Measurements from ENCODE around the gene ATP2A3. TPM values are rescaled to one million over a fixed set of nuclear protein-coding genes. Genes with fewer than 3 reads are reported as not detected.

The ATP2A3 gene
- total RNA-seq = 0.55 and 0.78 TPM in 2 replicates
- polyA plus RNA-seq = 0.37 TPM in 2 replicates
- 0.28 and 0.32 TPM in 2 replicates for polyA plus RNA-seq (2011; cell fraction: cytosol; rRNA removed)
- polyA plus RNA-seq (2011; cell fraction: nucleus; rRNA removed) = 0.26 and 0.36 TPM in 2 replicates
- polyA plus RNA-seq (2012) = 1.6 and 1.8 TPM in 2 replicates
- polyA minus RNA-seq = 1.4 and 3.2 TPM in 2 replicates
- 4.7 TPM for polyA minus RNA-seq (2011; cell fraction: cytosol; rRNA and poly(A)+ RNA removed)
- polyA minus RNA-seq (2011; cell fraction: nucleus; rRNA and poly(A)+ RNA removed) = 0.82 TPM in 1 of 2 replicates, not detected in the other
- percentile 3 among the genes with signal in this experiment for Bru-seq, nascent RNA
- BruChase-seq, experiment 1, labeled RNA remaining after a 6-hour chase = percentile 5 among the genes with signal in this experiment
- BruChase-seq, experiment 2, labeled RNA remaining after a 2-hour chase = percentile 8 among the genes with signal in this experiment
- long read RNA-seq, partial matches to known transcripts = 1 of 2 reads
- long read RNA-seq, other reads (novel, unspliced or antisense) = 1 of 2 reads

DNA sequence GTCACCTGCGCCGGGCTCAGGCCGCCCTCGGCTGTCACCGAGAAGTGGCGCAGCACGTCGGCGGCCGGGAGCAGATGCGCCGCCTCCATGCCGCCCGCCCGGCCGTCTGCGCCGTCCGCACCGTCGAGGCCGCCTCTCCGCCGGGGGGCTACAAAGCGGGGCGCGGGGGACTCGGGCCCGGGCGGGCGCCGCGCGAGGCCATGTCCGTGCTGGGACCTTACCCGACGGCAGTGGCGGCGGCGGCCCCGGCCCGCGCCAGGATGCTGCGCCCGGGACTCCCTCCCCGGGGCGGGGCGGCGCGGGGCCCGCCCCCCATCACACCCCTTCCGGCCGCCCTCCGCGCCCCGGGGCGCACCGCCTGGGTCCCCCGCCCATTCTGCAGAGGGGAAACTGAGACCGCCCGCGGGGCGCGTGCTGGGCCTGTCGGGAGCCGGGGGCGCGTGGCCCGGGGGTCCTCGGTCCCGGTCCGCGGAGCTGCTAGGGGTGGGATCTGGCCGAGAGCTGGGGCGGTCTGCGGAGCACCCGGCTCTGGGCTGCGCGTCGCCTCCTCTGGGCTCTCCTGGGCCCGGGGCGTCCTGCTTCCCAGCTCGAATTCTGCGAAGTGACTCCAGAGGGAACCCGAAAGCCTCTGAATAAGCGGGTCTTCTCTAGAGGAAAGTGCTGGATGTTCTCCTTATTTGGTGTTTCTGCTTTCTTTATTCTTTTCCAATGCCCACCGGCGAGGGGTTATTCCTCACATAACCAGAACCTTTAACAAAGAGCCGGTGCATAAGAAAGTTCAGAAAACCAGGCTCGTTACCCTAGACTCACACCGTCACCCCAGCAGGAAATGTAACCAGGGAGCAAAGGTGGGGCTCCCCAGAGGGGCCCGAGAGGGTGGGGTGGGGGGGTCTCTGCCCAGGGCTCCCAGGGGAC is at the start of gene ATP2A3:
TSS of gene ATP2A3 (minus strand) at position 235 of the 915 bp plus-strand sequence. CDS start at position 89, 146 bp downstream.
- Histone ChIP-seq H3K27me3 (ENCODE audit: control insufficient read depth in 2 of 2, insufficient read depth in 2 of 2, low read length in 2 of 2) (peaks cover 20 to 27% of the 10 kb centered on the region in 2 experiments), H3K9me3 (replicated peaks; ENCODE audit: control insufficient read depth, insufficient read depth, low read length) (no peaks in the 10 kb centered on the region), H3K4me2 (ENCODE audit: insufficient read depth, low read length) (peak within 1 kb of the TSS; percentile 57), H3K9ac (replicated peaks; ENCODE audit: extremely low read depth, insufficient read depth, low read length) (no peak within 1 kb of the TSS), H2AFZ (ENCODE audit: low read depth, low read length) (peak within 1 kb of the TSS; percentile 91), H3K4me1 (ENCODE audit: control insufficient read depth, extremely low read depth, insufficient read depth, low read length) (peaks cover 5% of the 10 kb centered on the region), H3K4me3 (replicated peaks in 1 of 3; ENCODE audit: insufficient read depth in 1 of 3, low read depth in 1 of 3, low read length in 3 of 3) (peak within 1 kb of the TSS; percentile 20 to 26 (median 23)), H4K20me1 (replicated peaks; ENCODE audit: control insufficient read depth, extremely low read depth, insufficient read depth, low read length) (no peaks in the 10 kb centered on the region), H3K36me3 (ENCODE audit: control insufficient read depth in 2 of 2, extremely low read depth in 1 of 2, insufficient read depth in 2 of 2, low read length in 2 of 2) (no peaks in the 10 kb centered on the region), H3K9me1 (replicated peaks; ENCODE audit: control insufficient read depth, extremely low read depth, insufficient read depth, low read length) (no peaks in the 10 kb centered on the region), H3K27ac (ENCODE audit: insufficient read depth, low read depth, low read length) (no peak within 1 kb of the TSS), H3K79me2 (ENCODE audit: control insufficient read depth, insufficient read depth, low read length) (no peaks in the 10 kb centered on the region)
- ChIA-PET POLR2A (interaction anchor here (0.7 kb wide), 1 partner anchor 34 kb away, joined by 4 read pairs; no protein-coding TSS in a partner anchor), CTCF (interaction anchor here (0.9 to 4.2 kb wide), 15 partner anchors 10 to 108 kb away, joined by 3 to 22 read pairs (median 4); no protein-coding TSS in a partner anchor)
- intact Hi-C loops (cut with micrococcal nuclease) = loop anchor here (2.0 kb wide), 1 partner anchor 40 kb away; no protein-coding TSS in a partner anchor
- no TSS peak for BruUV-seq (replicated peaks)
- TF ChIP-seq EZH2 (IDR thresholded peaks at IDR 0.05; ENCODE audit: borderline replicate concordance, low read depth, low read length, severe bottlenecking) (peak; percentile 72), POLR2AphosphoS5 (IDR thresholded peaks at IDR 0.05; ENCODE audit: insufficient read depth, low read depth, low read length) (no peak), POLR2A (IDR thresholded peaks at IDR 0.05; ENCODE audit: low read depth, low read length) (no peak)
- dilution Hi-C loops (cut with MboI; ENCODE audit: extremely low pct_ligation_motif_present, low sequenced_read_pairs) = no loop called here
- FAIRE-seq = no peak
- no peak for DNase-seq (ENCODE audit: low read depth, low spot score)

DNA sequence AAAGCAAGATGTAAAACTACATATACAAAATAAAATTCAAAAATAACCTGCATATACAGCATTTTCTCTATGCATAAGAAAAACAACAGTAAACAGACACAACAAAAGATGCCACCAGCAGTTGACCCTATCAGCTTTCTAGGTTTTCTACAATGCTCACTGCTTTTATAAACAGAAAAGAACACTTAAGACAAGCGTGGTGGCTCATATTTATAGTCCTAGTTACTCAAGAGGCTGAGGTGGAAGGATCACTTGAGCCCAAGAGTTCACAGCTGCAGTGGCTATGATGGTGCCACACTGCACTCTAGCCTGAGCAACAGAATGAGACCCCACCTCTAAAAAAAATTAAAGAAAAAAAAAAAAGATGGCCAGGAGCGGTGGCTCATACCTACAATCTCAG is 46.5 kb upstream of the ATP2A3 start:
- FAIRE-seq = no peak
- POLR2A ChIA-PET = no interaction called here
- no peaks in the 10 kb centered on the region for H3K9me3 ChIP-seq (replicated peaks; ENCODE audit: control insufficient read depth, insufficient read depth, low read length)
- no peak overlapping the region for H3K9ac ChIP-seq (replicated peaks; ENCODE audit: extremely low read depth, insufficient read depth, low read length)
- CTCF ChIA-PET = interaction anchor here (2.0 to 5.4 kb wide), 2 partner anchors 97 kb away, joined by 8 to 47 read pairs; no protein-coding TSS in a partner anchor
- dilution Hi-C loops (cut with MboI; ENCODE audit: extremely low pct_ligation_motif_present, low sequenced_read_pairs) (no loop called here), intact Hi-C loops (cut with micrococcal nuclease) (no loop called here)
- H4K20me1 ChIP-seq (replicated peaks; ENCODE audit: control insufficient read depth, extremely low read depth, insufficient read depth, low read length) = no peaks in the 10 kb centered on the region
- no peak for DNase-seq (ENCODE audit: low read depth, low spot score)
- no peaks in the 10 kb centered on the region for H3K9me1 ChIP-seq (replicated peaks; ENCODE audit: control insufficient read depth, extremely low read depth, insufficient read depth, low read length)
- no peaks in the 10 kb centered on the region for H3K79me2 ChIP-seq (ENCODE audit: control insufficient read depth, insufficient read depth, low read length)
- H3K27ac ChIP-seq (ENCODE audit: insufficient read depth, low read depth, low read length) = no peak overlapping the region
- no peak overlapping the region for H2AFZ ChIP-seq (ENCODE audit: low read depth, low read length)
- H3K36me3 ChIP-seq (ENCODE audit: control insufficient read depth in 2 of 2, extremely low read depth in 1 of 2, insufficient read depth in 2 of 2, low read length in 2 of 2) = peaks cover 10 to 54% of the 10 kb centered on the region in 2 experiments
- H3K4me1 ChIP-seq (ENCODE audit: control insufficient read depth, extremely low read depth, insufficient read depth, low read length) = no peaks in the 10 kb centered on the region
- BruUV-seq (replicated peaks) = no TSS peak
- no peak overlapping the region for H3K4me2 ChIP-seq (ENCODE audit: insufficient read depth, low read length)
- TF ChIP-seq POLR2A (IDR thresholded peaks at IDR 0.05; ENCODE audit: low read depth, low read length) (no peak), GATA2 (IDR thresholded peaks at IDR 0.05; ENCODE audit: insufficient read depth, insufficient read length, low read depth, low read length) (no peak), MYC (IDR thresholded peaks at IDR 0.05; ENCODE audit: low read depth, low read length) (no peak), FOS (IDR thresholded peaks at IDR 0.05; ENCODE audit: borderline replicate concordance, insufficient read depth, low read length) (no peak), POLR2AphosphoS5 (IDR thresholded peaks at IDR 0.05; ENCODE audit: insufficient read depth, low read depth, low read length) (no peak), JUN (IDR thresholded peaks at IDR 0.05; ENCODE audit: borderline replicate concordance, insufficient read depth, insufficient read length, low read depth) (no peak), EZH2 (IDR thresholded peaks at IDR 0.05; ENCODE audit: borderline replicate concordance, low read depth, low read length, severe bottlenecking) (no peak)
- TF ChIP-seq, protein P1, sequence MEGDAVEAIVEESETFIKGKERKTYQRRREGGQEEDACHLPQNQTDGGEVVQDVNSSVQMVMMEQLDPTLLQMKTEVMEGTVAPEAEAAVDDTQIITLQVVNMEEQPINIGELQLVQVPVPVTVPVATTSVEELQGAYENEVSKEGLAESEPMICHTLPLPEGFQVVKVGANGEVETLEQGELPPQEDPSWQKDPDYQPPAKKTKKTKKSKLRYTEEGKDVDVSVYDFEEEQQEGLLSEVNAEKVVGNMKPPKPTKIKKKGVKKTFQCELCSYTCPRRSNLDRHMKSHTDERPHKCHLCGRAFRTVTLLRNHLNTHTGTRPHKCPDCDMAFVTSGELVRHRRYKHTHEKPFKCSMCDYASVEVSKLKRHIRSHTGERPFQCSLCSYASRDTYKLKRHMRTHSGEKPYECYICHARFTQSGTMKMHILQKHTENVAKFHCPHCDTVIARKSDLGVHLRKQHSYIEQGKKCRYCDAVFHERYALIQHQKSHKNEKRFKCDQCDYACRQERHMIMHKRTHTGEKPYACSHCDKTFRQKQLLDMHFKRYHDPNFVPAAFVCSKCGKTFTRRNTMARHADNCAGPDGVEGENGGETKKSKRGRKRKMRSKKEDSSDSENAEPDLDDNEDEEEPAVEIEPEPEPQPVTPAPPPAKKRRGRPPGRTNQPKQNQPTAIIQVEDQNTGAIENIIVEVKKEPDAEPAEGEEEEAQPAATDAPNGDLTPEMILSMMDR (IDR thresholded peaks at IDR 0.05; ENCODE audit: extremely low read depth in 1 of 2, insufficient read depth in 1 of 2, low read depth in 1 of 2, low read length in 2 of 2) = no peak
- TF ChIP-seq, protein P2, sequence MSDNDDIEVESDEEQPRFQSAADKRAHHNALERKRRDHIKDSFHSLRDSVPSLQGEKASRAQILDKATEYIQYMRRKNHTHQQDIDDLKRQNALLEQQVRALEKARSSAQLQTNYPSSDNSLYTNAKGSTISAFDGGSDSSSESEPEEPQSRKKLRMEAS (IDR thresholded peaks at IDR 0.05; ENCODE audit: insufficient read depth, insufficient read length) = no peak
- no peak overlapping the region for H3K4me3 ChIP-seq (replicated peaks in 1 of 3; ENCODE audit: insufficient read depth in 1 of 3, low read depth in 1 of 3, low read length in 3 of 3)
- H3K27me3 ChIP-seq (ENCODE audit: control insufficient read depth in 2 of 2, insufficient read depth in 2 of 2, low read length in 2 of 2) = no peaks in the 10 kb centered on the region
